Neural progenitor cell (in vitro differentiated cells): ENCODE results near the gene NDE1. TPM values are rescaled to one million over a fixed set of nuclear protein-coding genes. Genes with fewer than 3 reads are reported as not detected.

Experiments
- DNase-seq: peaks from one replicate; pipeline ENCODE4 v3.0.0-alpha.2; 2016; ENCODE audit warnings: low spot score
- H2AFZ ChIP-seq: fragments of 200-600 bp; sonication (generic); replicated peaks from 2 replicates; pipeline ENCODE4 v1.6.1; 2016; ENCODE audit warnings: antibody characterized with exemption
- H3F3A ChIP-seq: fragments of 200-600 bp; sonication (generic); 2 replicates; pipeline ENCODE4 v1.6.1; 2016; ENCODE audit warnings: antibody characterized with exemption, low read depth
- H3K27ac ChIP-seq: fragments of 200-600 bp; sonication (generic); 2 replicates; pipeline ENCODE4 v1.5.1; 2016; ENCODE audit warnings: mild to moderate bottlenecking
- H3K27me3 ChIP-seq: fragments of 200-600 bp; sonication (generic); 2 replicates; pipeline ENCODE4 v1.6.1; 2016; ENCODE audit warnings: mild to moderate bottlenecking, moderate library complexity
- H3K36me3 ChIP-seq: fragments of 200-600 bp; sonication (generic); 2 replicates; pipeline ENCODE4 v1.5.1; 2016
- H3K4me1 ChIP-seq: fragments of 200-600 bp; sonication (generic); 2 replicates; pipeline ENCODE4 v1.6.1; 2016; ENCODE audit warnings: mixed run types
- H3K4me2 ChIP-seq: fragments of 200-600 bp; sonication (generic); 2 replicates; pipeline ENCODE4 v1.6.1; 2016
- H3K4me3 ChIP-seq: fragments of 200-600 bp; sonication (generic); 2 replicates; pipeline ENCODE4 v1.5.1; 2016
- H3K79me2 ChIP-seq: fragments of 200-600 bp; sonication (generic); 2 replicates; pipeline ENCODE4 v1.6.1; 2016; ENCODE audit warnings: low read depth
- H3K9ac ChIP-seq: fragments of 200-600 bp; sonication (generic); 2 replicates; pipeline ENCODE4 v1.6.1; 2016
- H3K9me3 ChIP-seq: fragments of 200-600 bp; sonication (generic); 2 replicates; pipeline ENCODE4 v1.5.1; 2016; ENCODE audit warnings: low read depth
- H4K20me1 ChIP-seq: fragments of 200-600 bp; sonication (generic); 2 replicates; pipeline ENCODE4 v1.6.1; 2016; ENCODE audit warnings: low read depth
- H3K27ac Mint-ChIP-seq: 3 replicates; pipeline ENCODE4 v1.8.0; 2021; ENCODE audit warnings: mixed read lengths
- H3K27me3 Mint-ChIP-seq: 2 replicates; pipeline ENCODE4 v1.8.0; 2022; ENCODE audit warnings: low read depth, mild to moderate bottlenecking, inconsistent platforms, moderate library complexity, mixed read lengths; ENCODE audit not compliant: insufficient read depth
- H3K36me3 Mint-ChIP-seq: 3 replicates; pipeline ENCODE4 v1.8.0; 2021; ENCODE audit warnings: mixed read lengths
- H3K4me1 Mint-ChIP-seq: 3 replicates; pipeline ENCODE4 v1.8.0; 2021; ENCODE audit warnings: mixed read lengths
- H3K4me3 Mint-ChIP-seq: 3 replicates; pipeline ENCODE4 v1.8.0; 2021; ENCODE audit warnings: mild to moderate bottlenecking, moderate library complexity, mixed read lengths
- H3K9me3 Mint-ChIP-seq: 3 replicates; pipeline ENCODE4 v1.8.0; 2020; ENCODE audit warnings: mixed read lengths
- EZH2 ChIP-seq: fragments of 200-600 bp; sonication (generic); IDR thresholded peaks from 2 replicates; pipeline ENCODE4 v1.6.1; 2017; ENCODE audit warnings: antibody characterized with exemption, mild to moderate bottlenecking, moderate library complexity
- EZH2phosphoT487 ChIP-seq: fragments of 200-600 bp; sonication (generic); IDR thresholded peaks from 2 replicates; pipeline ENCODE4 v1.6.1; 2017; ENCODE audit warnings: antibody characterized with exemption
- total RNA-seq: library from RNA; depleted of rRNA; stranded (reverse); fragments of >200 nt; gene quantifications from 2 replicates; pipeline ENCODE4 v1.2.3, GENCODE V29; 2015; ENCODE audit warnings: low replicate concordance
- TF ChIP-seq, protein P1 (sequence below): fragments of 200-600 bp; sonication (generic); IDR thresholded peaks from 2 replicates; pipeline ENCODE4 v1.5.1; 2017; ENCODE audit warnings: antibody characterized with exemption, mild to moderate bottlenecking

The NDE1 gene
- total RNA-seq, 1 donor from 2014 or later = 85.3 TPM

DNA sequence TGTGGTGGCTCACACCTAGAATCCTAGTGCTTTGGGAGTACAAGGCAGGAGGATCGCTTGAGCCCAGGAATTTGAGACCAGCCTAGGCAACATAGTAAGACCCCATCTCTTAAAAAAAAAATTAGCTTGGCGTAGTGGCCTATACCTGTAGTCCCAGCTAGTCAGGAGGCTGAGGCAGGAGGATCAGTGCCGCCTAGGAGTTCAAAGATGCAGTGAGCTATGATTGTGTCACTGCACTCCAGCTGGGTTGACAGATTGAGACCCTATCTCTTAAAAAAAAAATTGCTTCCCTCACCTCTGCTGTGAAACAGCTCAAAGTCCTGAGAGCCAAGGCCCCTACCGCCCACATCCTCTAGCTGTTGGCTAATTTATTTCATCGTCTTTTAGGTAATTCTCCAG lies 10.2 kb downstream of the NDE1 start:
- TF ChIP-seq, protein P1, sequence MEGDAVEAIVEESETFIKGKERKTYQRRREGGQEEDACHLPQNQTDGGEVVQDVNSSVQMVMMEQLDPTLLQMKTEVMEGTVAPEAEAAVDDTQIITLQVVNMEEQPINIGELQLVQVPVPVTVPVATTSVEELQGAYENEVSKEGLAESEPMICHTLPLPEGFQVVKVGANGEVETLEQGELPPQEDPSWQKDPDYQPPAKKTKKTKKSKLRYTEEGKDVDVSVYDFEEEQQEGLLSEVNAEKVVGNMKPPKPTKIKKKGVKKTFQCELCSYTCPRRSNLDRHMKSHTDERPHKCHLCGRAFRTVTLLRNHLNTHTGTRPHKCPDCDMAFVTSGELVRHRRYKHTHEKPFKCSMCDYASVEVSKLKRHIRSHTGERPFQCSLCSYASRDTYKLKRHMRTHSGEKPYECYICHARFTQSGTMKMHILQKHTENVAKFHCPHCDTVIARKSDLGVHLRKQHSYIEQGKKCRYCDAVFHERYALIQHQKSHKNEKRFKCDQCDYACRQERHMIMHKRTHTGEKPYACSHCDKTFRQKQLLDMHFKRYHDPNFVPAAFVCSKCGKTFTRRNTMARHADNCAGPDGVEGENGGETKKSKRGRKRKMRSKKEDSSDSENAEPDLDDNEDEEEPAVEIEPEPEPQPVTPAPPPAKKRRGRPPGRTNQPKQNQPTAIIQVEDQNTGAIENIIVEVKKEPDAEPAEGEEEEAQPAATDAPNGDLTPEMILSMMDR = no peak
- TF ChIP-seq EZH2 (no peak), EZH2phosphoT487 (no peak)
- Histone ChIP-seq H2AFZ (no peak overlapping the region), H3K36me3 (no peaks in the 10 kb centered on the region), H3K9me3 (no peaks in the 10 kb centered on the region), H3K4me1 (no peaks in the 10 kb centered on the region), H3K9ac (no peak overlapping the region), H3K27me3 (no peaks in the 10 kb centered on the region), H3K79me2 (peaks cover 71% of the 10 kb centered on the region), H3K4me2 (no peak overlapping the region), H3F3A (no peaks in the 10 kb centered on the region), H3K4me3 (no peak overlapping the region), H3K27ac (no peak overlapping the region), H4K20me1 (peaks cover 34% of the 10 kb centered on the region)
- Mint-ChIP-seq H3K4me3 (no peak overlapping the region), H3K36me3 (peaks cover 13% of the 10 kb centered on the region), H3K27me3 (no peaks in the 10 kb centered on the region), H3K27ac (no peak overlapping the region), H3K4me1 (no peaks in the 10 kb centered on the region), H3K9me3 (no peaks in the 10 kb centered on the region)
- DNase-seq = no peak

DNA sequence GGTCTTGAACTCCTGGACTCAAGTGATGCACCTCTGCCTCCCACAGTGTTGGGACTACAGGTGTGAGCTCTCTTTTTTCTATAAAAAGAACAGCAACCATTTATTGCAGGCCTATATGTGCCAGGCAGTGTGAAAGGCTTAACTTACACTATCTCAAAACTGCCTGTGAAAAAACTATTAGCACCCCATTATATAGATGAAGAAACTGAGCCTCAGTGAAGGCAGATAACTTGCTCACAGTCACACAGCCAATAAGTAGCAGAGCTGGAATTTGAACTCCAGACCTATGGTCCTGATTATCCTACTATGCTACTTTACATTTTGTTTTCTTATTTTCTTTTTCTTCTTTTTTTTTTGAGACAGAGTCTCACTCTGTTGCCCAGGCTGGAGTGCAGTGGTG lies 15.1 kb downstream of the NDE1 start:
- Histone ChIP-seq H3K36me3 (no peaks in the 10 kb centered on the region), H4K20me1 (peaks cover 12% of the 10 kb centered on the region), H3K9ac (no peak overlapping the region), H3K79me2 (peaks cover 28% of the 10 kb centered on the region), H3K9me3 (no peaks in the 10 kb centered on the region), H3K4me1 (no peaks in the 10 kb centered on the region), H2AFZ (no peak overlapping the region), H3K4me3 (no peak overlapping the region), H3K27ac (no peak overlapping the region), H3K27me3 (no peaks in the 10 kb centered on the region), H3K4me2 (no peak overlapping the region), H3F3A (no peaks in the 10 kb centered on the region)
- Mint-ChIP-seq H3K36me3 (peaks cover 19% of the 10 kb centered on the region), H3K4me1 (no peaks in the 10 kb centered on the region), H3K27ac (no peak overlapping the region), H3K27me3 (no peaks in the 10 kb centered on the region), H3K4me3 (no peak overlapping the region), H3K9me3 (no peaks in the 10 kb centered on the region)
- DNase-seq = no peak
- TF ChIP-seq, protein P1 = no peak
- TF ChIP-seq EZH2phosphoT487 = no peak
- TF ChIP-seq EZH2 = no peak

GRCh38 chr16:15667091-15667742 lies 17.2 kb downstream of the NDE1 start:
- no peak overlapping the region for H3K4me3 Mint-ChIP-seq
- TF ChIP-seq EZH2phosphoT487 (no peak), EZH2 (no peak)
- TF ChIP-seq, protein P1 = no peak
- no peak for DNase-seq
- H3K4me1 Mint-ChIP-seq = no peaks in the 10 kb centered on the region
- H3K9me3 ChIP-seq = no peaks in the 10 kb centered on the region
- H3K36me3 Mint-ChIP-seq = peaks cover 17% of the 10 kb centered on the region
- H3K4me3 ChIP-seq = no peak overlapping the region
- no peak overlapping the region for H3K9ac ChIP-seq
- H3K27me3 Mint-ChIP-seq = no peaks in the 10 kb centered on the region
- no peak overlapping the region for H2AFZ ChIP-seq
- H4K20me1 ChIP-seq = peaks cover 5% of the 10 kb centered on the region
- H3F3A ChIP-seq = no peaks in the 10 kb centered on the region
- no peak overlapping the region for H3K4me2 ChIP-seq
- no peaks in the 10 kb centered on the region for H3K9me3 Mint-ChIP-seq
- no peak overlapping the region for H3K27ac Mint-ChIP-seq
- H3K27ac ChIP-seq = no peak overlapping the region
- H3K27me3 ChIP-seq = no peaks in the 10 kb centered on the region
- H3K4me1 ChIP-seq = no peaks in the 10 kb centered on the region
- H3K36me3 ChIP-seq = no peaks in the 10 kb centered on the region
- H3K79me2 ChIP-seq = peaks cover 8% of the 10 kb centered on the region
